Cardiac septum (tissue), 1 donor: ENCODE data around the gene USP2. TPM values are rescaled to one million over a fixed set of nuclear protein-coding genes. Genes with fewer than 3 reads are reported as not detected.

Experiments used
- DNase-seq: peaks from one replicate; pipeline ENCODE4 v3.0.0-alpha.2; 2020; ENCODE audit warnings: low spot score
- intact Hi-C: fragments of 100-400 bp; cut with DNase I; formaldehyde crosslinking; loops from one replicate; pipeline ENCODE4 v1.14.0; 2022
- total RNA-seq: library from RNA; stranded (reverse); fragmentation: NEBNext Ultra II Directional; extraction: Animal tissue kit (Norgen Biotek cat#: 25700); gene quantifications from one replicate; pipeline ENCODE4 v1.2.1, GENCODE V29; 2021
- donor health status: DM: no; HTN: no; CAD: no.

Gene USP2
- total RNA-seq, 1 donor from 2014 or later: 80.0 TPM

DNA sequence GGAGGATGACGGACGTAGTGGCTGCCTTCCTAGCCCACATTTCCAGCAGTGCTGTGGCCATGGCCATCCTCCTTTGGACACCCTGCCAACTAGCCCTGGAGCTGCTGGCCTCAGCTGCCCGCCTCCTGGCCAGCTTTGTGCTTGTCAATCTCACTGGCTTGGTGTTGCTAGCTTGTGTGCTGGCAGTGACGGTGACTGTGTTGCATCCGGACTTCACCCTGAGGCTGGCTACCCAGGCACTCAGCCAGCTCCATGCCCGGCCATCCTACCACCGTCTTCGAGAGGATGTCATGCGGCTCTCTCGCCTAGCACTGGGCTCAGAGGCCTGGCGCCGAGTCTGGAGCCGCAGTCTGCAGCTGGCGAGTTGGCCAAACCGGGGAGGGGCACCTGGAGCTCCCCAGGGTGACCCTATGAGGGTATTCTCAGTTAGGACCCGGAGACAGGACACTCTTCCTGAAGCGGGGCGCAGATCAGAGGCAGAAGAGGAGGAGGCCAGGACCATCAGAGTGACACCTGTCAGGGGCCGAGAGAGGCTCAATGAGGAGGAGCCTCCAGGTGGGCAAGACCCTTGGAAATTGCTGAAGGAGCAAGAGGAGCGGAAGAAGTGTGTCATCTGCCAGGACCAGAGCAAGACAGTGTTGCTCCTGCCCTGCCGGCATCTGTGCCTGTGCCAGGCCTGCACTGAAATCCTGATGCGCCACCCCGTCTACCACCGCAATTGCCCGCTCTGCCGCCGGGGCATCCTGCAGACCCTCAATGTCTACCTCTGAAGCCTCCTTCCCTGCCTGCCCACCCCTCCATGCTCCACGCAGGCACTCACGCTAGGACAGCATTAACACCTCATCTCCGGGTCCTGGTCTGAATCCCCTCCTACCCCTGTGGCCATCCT, 45.6 kb downstream of the USP2 start:
- intact Hi-C loops: no loop called here
- DNase-seq: peak; percentile 75

GRCh38 chr11:119335091-119335654, 46.3 kb downstream of the USP2 start:
- intact Hi-C loops: no loop called here
- no peak for DNase-seq

DNA sequence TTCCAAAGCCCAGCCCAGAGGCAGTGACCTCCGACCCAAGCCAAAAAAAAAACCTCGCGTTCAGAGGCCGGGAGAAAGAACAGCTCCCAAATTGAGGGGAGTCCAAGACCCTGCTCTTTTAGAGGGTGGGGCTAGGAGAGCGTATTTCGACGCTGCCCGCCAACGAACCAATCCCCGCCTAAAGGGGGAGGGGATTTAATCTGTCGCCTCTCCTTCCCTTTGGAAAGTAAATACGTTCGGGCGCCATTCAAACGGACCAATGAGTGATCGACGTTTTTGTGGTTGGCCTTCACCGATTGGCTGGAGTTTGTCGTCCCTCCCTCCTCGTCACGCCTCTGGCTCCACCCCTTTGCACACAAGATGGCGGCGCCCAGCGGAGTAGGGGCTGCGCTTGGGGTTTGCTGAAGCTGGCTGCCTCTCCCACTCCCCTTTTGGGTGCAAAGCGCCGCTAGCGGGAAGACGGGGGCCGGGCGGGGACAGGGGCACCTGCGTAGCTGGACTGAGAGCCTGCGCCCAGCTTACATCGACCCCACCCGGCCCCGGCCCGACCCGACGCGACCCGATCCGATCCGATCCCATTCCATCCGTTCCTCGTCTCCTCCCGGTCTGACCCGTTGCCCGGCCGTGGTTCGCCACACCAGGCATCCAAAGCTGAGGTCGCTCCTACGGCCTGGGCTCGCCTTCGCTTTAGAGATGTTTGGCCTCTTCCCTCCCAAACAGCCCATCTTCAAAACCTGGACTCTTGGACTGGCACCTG, 47.1 kb downstream of the USP2 start, which contains the start of gene RNF26:
TSS of gene RNF26 (plus strand) at position 354 of the 757 bp plus-strand sequence. CDS start 596 bp downstream, outside the sequence.
- intact Hi-C loops: no loop called here
- peak; percentile 96 for DNase-seq

- intact Hi-C loops: no loop called here
- DNase-seq: no peak
Measured at GRCh38 chr11:119332111-119332765, 49.3 kb downstream of the USP2 start.

DNA sequence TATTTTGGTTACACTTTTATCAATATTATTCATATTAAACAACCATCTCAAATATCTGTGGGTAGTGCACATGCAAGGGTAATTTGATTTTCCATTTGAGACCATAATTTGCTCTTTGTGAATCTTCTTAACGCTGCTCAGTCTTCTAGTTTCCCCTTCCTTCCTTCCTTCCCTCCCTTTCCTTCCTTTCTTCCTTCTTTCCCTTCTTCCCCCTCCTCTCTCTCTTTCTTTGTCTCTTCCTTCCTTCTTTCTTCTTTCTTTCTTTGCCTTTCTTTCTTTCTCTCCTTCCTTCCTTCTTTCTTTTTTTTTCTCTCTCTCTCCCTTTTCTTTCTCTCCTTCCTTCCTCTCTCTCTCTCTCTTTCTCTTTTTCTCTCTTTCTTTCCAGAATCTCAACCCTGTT, 51.3 kb downstream of the USP2 start:
- no peak for DNase-seq
- intact Hi-C loops: no loop called here

- no peak for DNase-seq
- intact Hi-C loops: no loop called here
Measured at GRCh38 chr11:119329320-119329719, 52.2 kb downstream of the USP2 start.

- DNase-seq: no peak
- intact Hi-C loops: loop anchor here (5.0 kb wide), 2 partner anchors 62 to 177 kb away; partner anchors contain the start of gene ABCG4
Measured at GRCh38 chr11:119324189-119324588, 57.3 kb downstream of the USP2 start.

DNA sequence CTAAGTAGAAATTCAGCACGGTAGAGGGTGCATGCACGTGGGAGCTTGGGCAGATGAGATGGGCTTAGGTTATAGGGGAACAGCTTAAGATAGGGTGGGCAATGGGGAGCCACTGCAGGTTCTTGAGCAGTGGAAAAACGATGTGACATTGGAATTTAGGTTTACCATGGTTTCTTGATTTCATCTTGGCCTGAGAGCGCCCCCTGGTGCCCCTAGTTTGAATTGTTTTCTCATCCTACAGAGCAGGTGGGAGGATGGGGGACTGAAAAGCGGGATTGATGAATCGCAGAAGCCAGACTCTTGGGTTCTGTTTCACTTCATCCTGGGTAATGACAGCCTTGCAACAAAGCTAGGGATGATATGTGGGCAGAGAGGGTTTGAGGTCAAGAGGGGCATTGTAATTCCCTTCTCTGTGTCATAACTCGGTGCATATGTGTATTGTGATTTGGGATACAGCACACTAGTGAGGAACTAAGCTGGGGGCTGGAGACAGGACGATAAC, 57.9 kb downstream of the USP2 start:
- intact Hi-C loops: loop anchor here (5.0 kb wide), 2 partner anchors 61 to 176 kb away; partner anchors contain the start of gene ABCG4
- no peak for DNase-seq

GRCh38 chr11:119322921-119323531, 58.5 kb downstream of the USP2 start:
- no peak for DNase-seq
- intact Hi-C loops: loop anchor here (5.0 kb wide), 2 partner anchors 61 to 176 kb away; partner anchors contain the start of gene ABCG4

GRCh38 chr11:119322360-119322739, 59.1 kb downstream of the USP2 start:
- intact Hi-C loops: loop anchor here (5.0 kb wide), 2 partner anchors 60 to 175 kb away; partner anchors contain the start of gene ABCG4
- no peak for DNase-seq

DNA sequence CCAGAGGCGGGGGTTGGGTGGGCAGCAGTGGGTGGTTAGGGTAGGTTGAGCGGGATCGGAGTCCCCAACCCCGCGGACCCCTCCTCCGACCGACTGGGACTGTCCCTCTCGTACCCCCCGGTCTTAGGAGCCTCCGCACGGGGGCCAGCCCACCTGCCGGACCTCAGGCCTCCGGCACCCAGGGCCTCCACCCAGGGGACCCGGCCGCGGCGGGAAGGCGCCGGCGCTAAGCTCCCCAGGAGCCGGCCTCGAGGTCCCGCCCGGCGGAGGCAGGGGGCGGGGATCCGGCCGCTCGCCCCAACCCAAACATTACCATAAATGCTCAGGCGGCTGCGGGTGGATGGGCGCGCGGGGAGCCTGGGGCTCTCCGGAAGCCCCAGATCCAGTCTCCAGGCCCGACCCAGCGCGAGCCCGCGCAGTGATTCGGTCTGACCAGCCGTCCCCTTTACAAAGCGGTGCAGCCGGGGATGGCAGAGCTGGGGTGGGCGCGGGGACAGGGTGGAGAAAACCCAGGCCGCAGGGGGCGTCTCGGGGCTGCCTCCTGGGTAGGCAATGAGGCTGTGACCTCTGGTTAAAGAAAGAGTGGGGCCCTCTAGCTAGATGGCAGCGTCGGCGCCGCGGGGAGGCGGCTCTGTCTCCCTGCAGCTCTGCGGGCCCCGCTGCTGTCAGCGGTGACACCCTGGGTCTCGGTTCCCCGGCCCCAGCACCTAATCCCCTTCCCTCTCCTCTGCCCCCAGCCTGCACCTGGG, 60.5 kb downstream of the USP2 start:
- intact Hi-C loops: loop anchor here (5.0 kb wide), 2 partner anchors 59 to 174 kb away; partner anchors contain the start of gene ABCG4
- no peak for DNase-seq

DNA sequence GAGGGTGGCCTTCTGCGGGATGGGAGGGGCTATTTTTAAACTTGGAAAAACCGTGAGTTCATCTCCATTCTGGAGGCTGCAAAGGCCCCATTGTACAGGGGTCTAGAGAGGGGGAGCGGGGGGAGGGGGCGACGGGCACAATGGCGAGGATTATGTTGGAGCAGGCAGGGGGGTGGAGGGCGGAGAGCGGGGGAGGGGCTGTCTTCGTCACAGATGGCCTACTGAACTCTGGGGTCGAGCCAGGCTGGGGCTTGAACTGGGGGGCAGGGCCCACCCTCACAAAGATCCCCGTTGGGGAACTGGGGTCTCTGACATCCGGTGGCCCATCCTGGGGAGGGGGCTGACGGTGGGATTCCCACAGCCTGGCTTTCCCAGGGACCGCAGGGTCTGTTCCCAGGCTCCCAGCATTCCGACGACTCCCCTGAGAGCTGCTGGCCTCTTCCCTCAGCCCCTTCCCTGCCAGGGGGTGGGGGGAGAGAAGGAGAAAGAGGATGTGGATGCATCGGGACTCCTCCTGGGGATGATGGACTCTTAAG, 61.2 kb downstream of the USP2 start:
- intact Hi-C loops: loop anchor here (5.0 kb wide), 2 partner anchors 58 to 173 kb away; partner anchors contain the start of gene ABCG4

DNA sequence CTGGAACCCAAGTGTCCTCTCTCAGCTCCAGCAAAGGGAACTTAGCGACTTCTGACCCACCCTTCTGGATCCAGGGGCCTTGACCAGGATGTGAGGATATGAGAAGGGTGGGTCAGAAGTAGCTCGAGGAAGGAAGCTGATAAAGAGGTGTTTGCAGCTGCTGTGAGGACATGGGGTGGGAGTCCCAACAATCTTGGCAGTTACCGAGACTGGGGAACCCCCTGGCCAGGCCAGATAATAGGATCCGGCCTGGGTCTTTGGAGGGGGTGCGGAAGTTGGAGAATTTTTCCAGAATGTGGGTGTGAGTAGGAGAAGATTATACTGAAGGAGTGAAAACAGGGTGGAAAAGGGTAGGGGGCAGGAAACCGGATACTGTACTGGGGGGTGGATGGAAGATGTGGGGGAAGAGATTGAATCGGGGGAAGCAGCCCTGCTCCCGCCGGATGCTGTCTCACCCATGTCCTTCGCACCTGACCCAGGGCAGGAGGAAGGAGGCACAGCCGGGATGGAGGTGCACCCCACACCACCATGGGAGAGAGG, 61.7 kb downstream of the USP2 start:
- no peak for DNase-seq
- intact Hi-C loops: loop anchor here (5.0 kb wide), 3 partner anchors 57 to 172 kb away; partner anchors contain the start of genes ABCG4 and CBL

More for the DNA sequence above, 61.2 kb downstream of the USP2 start:
- no peak for DNase-seq

DNA sequence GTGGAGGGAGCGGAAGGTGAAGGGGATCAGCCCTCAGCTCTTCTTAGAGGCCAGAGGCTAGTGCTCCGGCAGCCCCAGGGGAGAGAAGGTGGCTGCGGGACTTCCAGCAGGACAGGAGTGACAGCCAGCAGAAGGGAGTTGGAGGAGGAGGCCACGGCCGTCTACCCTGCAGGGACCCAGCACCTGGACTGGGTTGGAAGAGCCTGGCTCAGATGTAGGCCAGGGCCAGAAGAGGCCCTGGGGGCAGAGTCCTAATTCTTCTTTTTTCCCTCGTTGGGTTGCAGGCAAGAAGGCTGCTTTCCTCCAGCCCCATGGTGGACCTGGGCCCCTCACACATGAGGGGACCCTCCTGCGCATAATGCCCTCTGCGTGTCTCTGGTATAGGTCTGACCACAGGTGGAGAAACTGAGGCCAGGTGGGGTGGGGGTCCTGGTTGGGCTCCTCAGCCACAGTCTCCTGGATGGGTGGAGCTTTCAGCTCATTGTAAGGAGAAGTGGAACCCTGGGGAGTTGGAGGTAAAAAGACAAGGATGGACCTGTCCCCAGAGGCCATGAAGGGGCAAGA, 62.3 kb downstream of the USP2 start:
- intact Hi-C loops: loop anchor here (5.0 kb wide), 1 partner anchor 112 kb away; the partner anchor contains the start of gene CBL
- no peak for DNase-seq

DNA sequence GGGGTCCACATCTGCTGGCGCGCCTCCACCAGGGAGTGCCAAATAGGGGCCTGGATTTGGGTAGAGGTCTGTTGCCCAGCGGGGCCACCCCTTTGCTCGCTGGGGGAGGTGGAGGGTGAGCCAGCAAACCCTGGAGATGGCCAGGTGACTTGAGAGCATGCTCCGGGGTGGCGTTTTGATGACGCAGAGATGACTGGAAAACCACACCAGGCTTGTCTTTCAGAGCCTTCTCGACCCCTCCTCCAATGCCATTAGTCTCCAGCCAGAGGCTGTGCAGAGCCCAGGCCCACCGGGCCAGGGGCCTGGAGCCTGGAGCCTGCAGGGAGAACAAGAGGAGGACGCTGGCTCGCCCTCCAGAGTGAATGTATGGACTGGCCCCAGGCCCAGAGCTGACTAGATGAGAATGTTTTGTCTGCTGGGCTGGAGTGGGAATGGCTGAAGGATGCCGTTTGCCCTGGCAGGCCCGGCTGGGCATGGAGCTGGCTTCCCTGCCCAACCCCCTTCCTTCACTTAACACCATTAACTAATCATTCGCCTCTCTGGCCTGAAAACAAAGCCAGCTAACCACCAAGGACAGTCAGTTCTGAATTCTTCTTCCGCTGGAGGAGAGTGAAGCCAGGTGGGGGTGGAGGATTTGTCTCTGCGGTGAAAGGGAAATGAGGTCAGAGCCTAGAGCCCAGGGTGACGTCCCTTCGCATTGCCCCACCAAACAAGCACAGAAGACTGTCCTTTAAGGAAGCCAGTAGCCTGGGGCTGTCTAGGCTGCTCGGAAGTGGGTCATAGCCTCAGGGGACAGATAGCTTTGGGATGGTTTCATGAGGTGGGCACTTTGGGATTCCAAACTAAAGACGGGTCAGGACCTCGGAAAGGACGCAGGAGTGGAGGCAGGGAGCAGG, 63.0 kb downstream of the USP2 start:
- no peak for DNase-seq
- intact Hi-C loops: loop anchor here (5.0 kb wide), 1 partner anchor 111 kb away; the partner anchor contains the start of gene CBL
